ENCODE data around the gene FNTB.

DNA sequence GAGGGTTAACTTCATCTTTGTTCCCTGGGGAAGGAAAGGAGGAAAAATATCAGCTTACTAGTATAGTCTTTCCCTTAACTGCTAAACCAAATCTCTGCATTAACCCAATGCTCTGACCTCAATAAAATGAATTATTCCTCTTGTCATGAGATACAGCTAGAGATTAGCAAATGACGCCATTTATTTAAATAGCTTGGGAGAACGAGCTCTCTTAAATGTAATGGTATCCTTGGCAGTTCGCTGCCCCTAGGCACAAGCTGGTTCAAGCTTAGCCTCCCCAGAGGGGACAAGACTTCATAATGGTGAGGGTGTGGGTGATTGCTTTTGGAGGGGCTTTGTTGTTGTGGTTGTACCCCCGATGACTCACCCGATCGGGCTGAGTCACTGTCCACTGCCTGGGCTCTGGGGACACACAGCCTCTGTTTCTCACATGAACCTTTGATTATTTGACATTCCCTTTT, 19.6 kb downstream of the FNTB start:
- TF ChIP-seq, protein P1, sequence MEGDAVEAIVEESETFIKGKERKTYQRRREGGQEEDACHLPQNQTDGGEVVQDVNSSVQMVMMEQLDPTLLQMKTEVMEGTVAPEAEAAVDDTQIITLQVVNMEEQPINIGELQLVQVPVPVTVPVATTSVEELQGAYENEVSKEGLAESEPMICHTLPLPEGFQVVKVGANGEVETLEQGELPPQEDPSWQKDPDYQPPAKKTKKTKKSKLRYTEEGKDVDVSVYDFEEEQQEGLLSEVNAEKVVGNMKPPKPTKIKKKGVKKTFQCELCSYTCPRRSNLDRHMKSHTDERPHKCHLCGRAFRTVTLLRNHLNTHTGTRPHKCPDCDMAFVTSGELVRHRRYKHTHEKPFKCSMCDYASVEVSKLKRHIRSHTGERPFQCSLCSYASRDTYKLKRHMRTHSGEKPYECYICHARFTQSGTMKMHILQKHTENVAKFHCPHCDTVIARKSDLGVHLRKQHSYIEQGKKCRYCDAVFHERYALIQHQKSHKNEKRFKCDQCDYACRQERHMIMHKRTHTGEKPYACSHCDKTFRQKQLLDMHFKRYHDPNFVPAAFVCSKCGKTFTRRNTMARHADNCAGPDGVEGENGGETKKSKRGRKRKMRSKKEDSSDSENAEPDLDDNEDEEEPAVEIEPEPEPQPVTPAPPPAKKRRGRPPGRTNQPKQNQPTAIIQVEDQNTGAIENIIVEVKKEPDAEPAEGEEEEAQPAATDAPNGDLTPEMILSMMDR (IDR thresholded peaks at IDR 0.05), result no peak
- TF ChIP-seq POLR2A (IDR thresholded peaks at IDR 0.05), result no peak
